HUDEP-2 (cell line): Measurements from ENCODE around the gene WNT8B.

Experiments used
- DNase-seq, 76 experiments: peaks; one replicate each; lab custom pipeline; 2025; ENCODE audit not compliant: unreplicated experiment in 76 of 76; lab: John Stamatoyannopoulos, UW

The WNT8B gene

DNA sequence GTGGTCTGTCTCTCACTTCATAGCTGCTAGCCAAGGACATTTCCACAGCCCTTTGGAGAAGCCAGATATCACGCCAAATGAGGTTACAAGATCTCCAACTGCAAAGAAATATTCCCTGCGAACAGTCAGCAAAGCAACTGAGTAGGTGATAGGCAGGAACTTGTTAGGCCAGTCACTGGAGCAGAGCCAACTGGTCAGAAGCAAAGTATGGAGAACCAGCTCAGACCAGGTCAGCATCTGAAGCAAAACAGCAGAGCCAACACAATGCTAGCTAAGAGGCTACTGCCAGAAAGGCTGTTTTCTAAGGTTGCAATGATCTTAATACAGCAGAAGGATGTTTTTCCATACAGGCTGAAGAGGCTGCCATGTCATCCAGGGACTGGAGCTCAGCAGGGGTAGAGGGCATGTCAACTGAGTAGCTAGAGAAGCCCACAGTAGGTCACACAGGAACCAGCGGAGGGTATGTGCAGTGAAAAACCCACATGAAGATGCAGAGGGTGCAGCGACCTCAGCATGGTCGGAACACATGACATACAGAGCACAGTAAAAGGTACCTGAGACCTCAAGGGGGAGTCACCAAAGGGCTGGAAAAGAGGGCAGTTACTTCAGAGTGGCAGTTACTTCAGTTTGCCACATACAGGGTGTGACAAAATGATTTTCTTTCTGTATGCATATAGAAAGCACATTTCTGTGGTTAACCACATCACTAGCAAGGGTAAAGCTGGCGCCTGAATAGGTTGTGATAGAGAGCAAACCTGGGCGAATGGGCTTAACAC, 47.9 kb downstream of the WNT8B start:
- DNase-seq: peak in 15 of 76 experiments; percentile 4 to 64 (median 32)

- no peak for DNase-seq
Measured at GRCh38 chr10:100515612-100516011, 52.8 kb downstream of the WNT8B start.

GRCh38 chr10:100516847-100517246, 54.0 kb downstream of the WNT8B start:
- DNase-seq: no peak

DNA sequence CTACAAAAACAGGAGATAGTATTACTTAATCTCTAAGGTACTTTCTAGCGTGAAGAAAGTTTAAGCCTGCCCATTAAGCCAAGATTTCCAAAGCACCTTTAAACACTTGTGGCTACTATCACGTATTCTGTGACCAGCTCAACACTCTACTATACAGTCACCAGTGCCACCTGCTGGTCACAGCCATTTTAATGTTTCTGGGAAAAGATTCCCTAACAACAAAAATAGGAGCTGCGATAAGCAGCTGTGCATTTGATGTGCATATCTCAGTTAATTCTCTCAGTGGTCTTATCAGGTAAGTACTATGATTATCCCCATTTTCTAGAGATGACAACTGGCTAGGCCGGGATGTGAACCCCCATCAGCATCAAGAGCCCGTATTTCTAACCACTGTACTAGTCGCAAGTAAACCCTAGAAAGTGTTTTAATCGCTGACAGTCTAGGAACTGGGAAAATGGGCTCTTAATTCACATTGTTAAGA, 56.0 kb downstream of the WNT8B start:
- peak in 30 of 76 experiments; percentile 2 to 55 (median 28) for DNase-seq

- no peak for DNase-seq
Measured at GRCh38 chr10:100519311-100520051, 56.7 kb downstream of the WNT8B start, which contains the start of gene SEC31B. SEC31B (minus strand) TSS chr10:100519861; CDS start chr10:100516952, 2,909 bp downstream.

DNA sequence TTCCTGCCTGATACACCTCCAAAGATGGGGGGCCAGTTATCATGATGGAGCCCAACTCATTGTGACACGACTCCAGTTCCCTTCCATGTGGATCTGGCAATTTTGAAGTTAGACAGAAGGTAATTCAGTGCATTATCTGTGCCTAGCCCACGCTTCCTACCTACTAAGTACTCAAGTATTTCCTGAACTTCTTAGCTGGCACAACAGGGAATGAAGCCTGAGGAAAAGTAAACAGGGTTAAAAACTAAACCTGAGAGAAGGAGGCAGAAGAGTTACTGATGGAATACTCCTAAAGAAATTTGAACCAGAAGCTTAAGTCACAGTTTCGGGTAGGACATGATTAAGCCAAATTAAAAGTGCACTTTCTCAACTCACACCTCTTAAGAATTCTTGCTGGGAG, 58.0 kb downstream of the WNT8B start:
- DNase-seq: no peak

DNA sequence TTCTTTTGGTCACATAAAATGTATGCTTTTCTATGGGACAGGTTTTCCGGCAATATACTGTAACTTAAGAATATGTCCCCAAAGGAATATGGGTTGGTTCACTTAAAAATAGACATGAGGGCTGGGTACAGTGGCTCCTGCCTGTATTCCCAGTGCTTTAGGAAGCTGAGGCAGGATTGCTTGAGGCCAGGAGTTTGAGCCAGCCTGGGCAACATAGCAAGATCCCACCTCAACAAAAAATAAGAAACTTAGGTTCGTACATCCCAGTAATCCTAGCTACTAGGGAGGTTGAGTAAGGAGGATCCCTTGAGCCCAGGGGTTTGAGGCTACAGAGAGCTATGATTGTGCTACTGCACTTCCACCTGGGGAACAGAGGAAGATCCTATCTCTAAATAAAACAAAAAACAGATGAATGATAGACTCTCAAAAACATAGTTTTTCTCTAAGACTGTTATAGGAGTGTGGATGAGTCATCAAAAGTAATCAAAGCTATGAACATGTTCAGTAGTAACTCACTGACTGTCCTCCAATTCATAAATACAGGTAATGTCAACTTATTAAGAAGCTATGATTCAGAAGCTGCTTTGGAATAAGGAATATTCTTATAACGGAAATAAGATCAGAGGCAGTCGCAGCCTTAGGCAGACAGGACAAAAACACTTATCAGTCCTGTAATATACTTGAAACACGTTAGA, 59.4 kb downstream of the WNT8B start:
- DNase-seq: no peak

DNA sequence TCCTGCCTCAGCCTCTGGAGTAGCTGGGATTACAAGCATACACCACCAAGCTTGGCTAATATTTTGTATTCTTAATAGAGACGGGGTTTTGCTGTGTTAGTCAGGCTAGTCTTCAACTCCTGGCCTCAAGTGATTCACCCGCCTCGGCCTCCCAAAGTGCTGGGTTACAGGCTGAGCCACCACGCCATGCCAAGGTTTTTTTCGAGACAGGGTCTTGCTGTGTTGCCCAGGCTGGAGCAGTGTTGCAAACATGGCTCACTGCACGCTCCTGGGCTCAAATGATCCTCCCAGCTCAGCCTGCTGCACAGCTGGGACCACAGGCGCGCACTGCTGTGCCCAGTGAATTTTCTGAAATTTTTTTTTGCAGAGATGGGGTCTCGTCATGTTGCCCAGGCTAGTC, 60.1 kb downstream of the WNT8B start:
- no peak for DNase-seq

DNA sequence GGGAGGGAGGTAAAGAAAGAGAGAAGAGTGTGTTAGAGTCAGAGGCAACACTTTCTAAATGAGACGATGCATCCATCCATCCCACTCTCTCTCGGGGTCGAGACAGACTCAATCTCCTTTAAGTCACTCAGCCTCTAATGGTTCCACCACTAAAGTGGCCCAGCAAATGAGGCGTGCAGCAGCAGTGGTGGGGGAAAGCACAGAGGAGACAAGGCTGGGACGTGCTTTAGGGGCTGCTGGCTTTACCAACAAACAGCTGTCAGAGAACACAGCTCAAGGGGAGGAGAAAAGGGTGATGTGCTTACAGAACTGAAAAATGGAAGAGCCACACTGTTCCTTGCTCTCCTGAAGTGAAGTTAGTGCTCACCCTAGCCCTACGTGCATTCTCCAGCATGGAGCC, 61.4 kb downstream of the WNT8B start:
- no peak for DNase-seq

- DNase-seq: no peak
Measured at GRCh38 chr10:100524638-100525037, 61.8 kb downstream of the WNT8B start.

DNA sequence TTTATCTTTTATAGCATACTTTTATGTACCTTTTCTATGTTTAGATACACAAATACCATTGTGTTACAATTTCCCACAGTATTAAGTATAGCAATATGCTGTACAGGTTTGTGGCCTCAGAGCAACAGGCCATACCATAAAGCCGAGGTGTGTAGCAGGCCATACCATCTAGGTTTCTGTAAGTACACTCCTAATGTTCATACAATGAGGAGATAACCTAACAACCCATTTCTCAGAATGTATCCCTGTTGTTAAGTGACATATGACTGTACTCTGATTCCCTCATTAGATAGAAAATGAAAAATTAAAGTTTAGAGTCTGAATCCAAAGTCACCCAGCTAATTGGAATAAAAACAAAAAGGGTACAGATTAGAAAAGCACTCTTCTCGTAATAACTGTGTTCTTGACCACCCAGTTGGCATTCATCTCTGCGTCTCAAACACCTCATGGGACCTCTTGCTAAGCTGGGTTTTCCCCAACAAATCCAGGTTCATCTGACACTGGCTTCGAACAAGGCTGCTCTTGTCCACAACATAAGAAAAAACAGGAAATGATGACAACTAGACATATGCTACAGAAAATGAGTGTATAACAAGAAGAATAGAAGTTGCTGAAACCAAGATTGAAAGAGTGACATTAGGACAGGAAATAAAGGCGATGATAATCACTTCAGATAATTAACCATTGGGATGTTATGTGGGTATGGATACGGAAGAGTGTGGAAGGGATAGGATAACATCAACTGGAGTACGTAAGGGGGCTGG, 65.5 kb downstream of the WNT8B start:
- DNase-seq: no peak

- DNase-seq: no peak
Measured at GRCh38 chr10:100528921-100529474, 66.2 kb downstream of the WNT8B start.

DNA sequence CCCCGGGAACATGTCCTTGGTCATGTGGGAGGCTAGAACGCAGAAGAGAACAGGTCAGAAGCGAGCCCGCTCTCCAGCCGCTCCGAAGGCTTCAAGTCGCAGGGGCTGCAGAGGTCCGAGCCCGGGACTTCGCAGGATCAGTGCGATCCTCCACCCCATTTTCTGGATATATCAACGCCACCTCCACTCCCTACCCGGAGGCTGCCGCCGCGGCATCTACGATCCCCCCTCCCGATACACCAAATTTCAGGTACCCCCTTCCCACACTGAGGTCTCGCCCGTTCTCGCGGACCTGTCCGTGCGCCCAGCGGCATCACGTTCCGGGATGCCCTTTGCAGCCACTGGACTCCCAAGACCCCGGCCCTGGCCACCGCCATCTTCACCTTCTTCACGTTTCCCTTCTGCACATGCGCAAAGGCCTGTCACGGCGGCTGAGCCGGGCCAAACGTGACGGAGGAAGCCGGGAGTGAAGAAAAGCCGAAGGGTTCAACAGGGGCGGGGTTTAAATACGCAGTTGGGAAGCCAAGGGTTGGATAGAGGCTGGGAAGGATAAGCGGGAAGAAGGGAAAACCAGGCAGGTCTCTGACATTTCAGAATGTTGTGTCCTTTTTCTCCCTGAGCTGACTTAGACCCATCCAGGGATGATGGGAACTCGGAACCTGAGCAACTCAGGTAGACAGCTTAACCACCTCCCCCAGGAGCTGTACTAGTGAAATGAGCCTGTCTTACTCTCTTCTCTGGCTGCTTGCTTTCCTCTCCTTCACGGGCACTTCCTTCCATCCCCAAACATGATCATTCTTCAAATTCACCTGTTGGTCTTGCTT, 66.9 kb downstream of the WNT8B start, which contains the start of gene NDUFB8:
Gene NDUFB8, minus strand, starts transcription at position 397 of the 824 bp plus-strand sequence. Its CDS starts 20 bp downstream, at position 377.
- peak in 75 of 76 experiments; percentile 7 to 87 (median 73) for DNase-seq

- peak in 5 of 76 experiments; percentile 11 to 41 (median 18) for DNase-seq
Measured at GRCh38 chr10:100531761-100532160, 69.0 kb downstream of the WNT8B start.
